ENCODE results near the gene PUM2. TPM values are rescaled to one million over a fixed set of nuclear protein-coding genes. Genes with fewer than 3 reads are reported as not detected.

PUM2 gene
- total RNA-seq, 1 experiment from 2014 or later: 96.8 TPM

Other genes starting within 250 kb of the PUM2 start
- 118 and 136 TPM in 2 replicates for gene SDC1, start 125.7 kb downstream of the PUM2 start, total RNA-seq (2022)
- 143 and 147 TPM in 2 replicates for gene RHOB, start 96.2 kb upstream of the PUM2 start, total RNA-seq (2022)